ENCODE data around the gene OR13C9.
A peak's percentile ranks its signal among the peaks of the same experiment; 100 is the strongest.
"Not testable (repeated sequence)": the region's sequence is repeated elsewhere in the genome, so short reads cannot be mapped to it uniquely, and the experiment has no call there.

Gene OR13C9

GRCh38 chr9:104608336-104608735 lies 9.7 kb downstream of the OR13C9 start:
- no peaks in the 10 kb centered on the region for H3K4me1 ChIP-seq (ENCODE audit: insufficient read depth, low read length, poor library complexity, severe bottlenecking)
- H4K20me1 ChIP-seq (ENCODE audit: insufficient read depth, low read length, poor library complexity, severe bottlenecking): no peaks in the 10 kb centered on the region
- H3K9ac ChIP-seq (ENCODE audit: low read depth, low read length, poor library complexity, severe bottlenecking): no peak overlapping the region
- H3K36me3 ChIP-seq (ENCODE audit: insufficient read depth, low read length): no peaks in the 10 kb centered on the region
- no peaks in the 10 kb centered on the region for H3F3A ChIP-seq (ENCODE audit: low read depth)
- TF ChIP-seq EZH2phosphoT487 (IDR thresholded peaks at IDR 0.05; ENCODE audit: borderline replicate concordance) (no peak), CTCF (conservative IDR thresholded peaks at IDR 0.05; ENCODE audit: low read length) (peak; percentile 55)
- no peaks in the 10 kb centered on the region for H3K27me3 ChIP-seq (ENCODE audit: insufficient read depth, low read length, poor library complexity, severe bottlenecking)
- no peaks in the 10 kb centered on the region for H3K79me2 ChIP-seq (ENCODE audit: insufficient read depth, low read length)
- H3K9me2 ChIP-seq (replicated peaks; ENCODE audit: low read depth, low read length): no peaks in the 10 kb centered on the region
- no peak overlapping the region for H3K4me3 ChIP-seq (ENCODE audit: low read length, poor library complexity, severe bottlenecking)
- no peaks in the 10 kb centered on the region for H3K9me3 ChIP-seq (ENCODE audit: insufficient read depth, low read depth, low read length)
- no peak overlapping the region for H2AFZ ChIP-seq (ENCODE audit: low read length)
- H3K4me2 ChIP-seq (ENCODE audit: low read depth, low read length, poor library complexity, severe bottlenecking): no peak overlapping the region

- Histone ChIP-seq H3K4me2 (ENCODE audit: low read depth, low read length, poor library complexity, severe bottlenecking) (no peak overlapping the region), H4K20me1 (ENCODE audit: insufficient read depth, low read length, poor library complexity, severe bottlenecking) (no peaks in the 10 kb centered on the region)
These were observed 11.9 kb downstream of the OR13C9 start for GRCh38 chr9:104606152-104606551.

GRCh38 chr9:104605527-104605926 lies 12.5 kb downstream of the OR13C9 start, which contains the start of gene OR13C2:
Gene OR13C2 (minus strand): TSS chr9:104605627. CDS start chr9:104605627, 0 bp downstream.
- H3K79me2 ChIP-seq (ENCODE audit: insufficient read depth, low read length); H3K9ac ChIP-seq (ENCODE audit: low read depth, low read length, poor library complexity, severe bottlenecking); H2AFZ ChIP-seq (ENCODE audit: low read length); H3K27me3 ChIP-seq (ENCODE audit: insufficient read depth, low read length, poor library complexity, severe bottlenecking); H3K4me3 ChIP-seq (ENCODE audit: low read length, poor library complexity, severe bottlenecking); H3K4me1 ChIP-seq (ENCODE audit: insufficient read depth, low read length, poor library complexity, severe bottlenecking); H3K9me2 ChIP-seq (replicated peaks; ENCODE audit: low read depth, low read length); H3F3A ChIP-seq (ENCODE audit: low read depth); H4K20me1 ChIP-seq (ENCODE audit: insufficient read depth, low read length, poor library complexity, severe bottlenecking); H3K36me3 ChIP-seq (ENCODE audit: insufficient read depth, low read length); H3K4me2 ChIP-seq (ENCODE audit: low read depth, low read length, poor library complexity, severe bottlenecking); H3K9me3 ChIP-seq (ENCODE audit: insufficient read depth, low read depth, low read length): not testable (repeated sequence)

More at GRCh38 chr9:104606152-104606551, 11.9 kb downstream of the OR13C9 start:
- H3K36me3 ChIP-seq (ENCODE audit: insufficient read depth, low read length): no peaks in the 10 kb centered on the region
- TF ChIP-seq EZH2phosphoT487 (IDR thresholded peaks at IDR 0.05; ENCODE audit: borderline replicate concordance) (no peak), CTCF (conservative IDR thresholded peaks at IDR 0.05; ENCODE audit: low read length) (no peak)
- H3K9me2 ChIP-seq (replicated peaks; ENCODE audit: low read depth, low read length): no peaks in the 10 kb centered on the region
- H3F3A ChIP-seq (ENCODE audit: low read depth): no peaks in the 10 kb centered on the region
- H3K4me1 ChIP-seq (ENCODE audit: insufficient read depth, low read length, poor library complexity, severe bottlenecking): no peaks in the 10 kb centered on the region
- no peaks in the 10 kb centered on the region for H3K27me3 ChIP-seq (ENCODE audit: insufficient read depth, low read length, poor library complexity, severe bottlenecking)
- no peak overlapping the region for H3K9ac ChIP-seq (ENCODE audit: low read depth, low read length, poor library complexity, severe bottlenecking)
- no peaks in the 10 kb centered on the region for H3K79me2 ChIP-seq (ENCODE audit: insufficient read depth, low read length)
- H3K9me3 ChIP-seq (ENCODE audit: insufficient read depth, low read depth, low read length): no peaks in the 10 kb centered on the region
- no peak overlapping the region for H2AFZ ChIP-seq (ENCODE audit: low read length)
- no peak overlapping the region for H3K4me3 ChIP-seq (ENCODE audit: low read length, poor library complexity, severe bottlenecking)

GRCh38 chr9:104604801-104605200 lies 13.2 kb downstream of the OR13C9 start:
- H3K4me3 ChIP-seq (ENCODE audit: low read length, poor library complexity, severe bottlenecking): no peak overlapping the region
- H3K79me2 ChIP-seq (ENCODE audit: insufficient read depth, low read length): no peaks in the 10 kb centered on the region
- no peak overlapping the region for H2AFZ ChIP-seq (ENCODE audit: low read length)
- H3K9me3 ChIP-seq (ENCODE audit: insufficient read depth, low read depth, low read length): no peaks in the 10 kb centered on the region
- no peaks in the 10 kb centered on the region for H3K9me2 ChIP-seq (replicated peaks; ENCODE audit: low read depth, low read length)
- no peaks in the 10 kb centered on the region for H3F3A ChIP-seq (ENCODE audit: low read depth)
- no peaks in the 10 kb centered on the region for H3K27me3 ChIP-seq (ENCODE audit: insufficient read depth, low read length, poor library complexity, severe bottlenecking)
- no peak overlapping the region for H3K4me2 ChIP-seq (ENCODE audit: low read depth, low read length, poor library complexity, severe bottlenecking)
- H3K4me1 ChIP-seq (ENCODE audit: insufficient read depth, low read length, poor library complexity, severe bottlenecking): no peaks in the 10 kb centered on the region
- TF ChIP-seq CTCF (conservative IDR thresholded peaks at IDR 0.05; ENCODE audit: low read length): no peak
- TF ChIP-seq EZH2phosphoT487 (IDR thresholded peaks at IDR 0.05; ENCODE audit: borderline replicate concordance): no peak
- no peak overlapping the region for H3K9ac ChIP-seq (ENCODE audit: low read depth, low read length, poor library complexity, severe bottlenecking)
- H3K36me3 ChIP-seq (ENCODE audit: insufficient read depth, low read length): no peaks in the 10 kb centered on the region
- H4K20me1 ChIP-seq (ENCODE audit: insufficient read depth, low read length, poor library complexity, severe bottlenecking): no peaks in the 10 kb centered on the region

GRCh38 chr9:104599313-104599712 lies 18.7 kb downstream of the OR13C9 start, which contains the start of gene OR13C5:
Gene OR13C5 (minus strand): TSS chr9:104599413. CDS start chr9:104599413, 0 bp downstream.
- H2AFZ ChIP-seq (ENCODE audit: low read length); H3K4me2 ChIP-seq (ENCODE audit: low read depth, low read length, poor library complexity, severe bottlenecking); H3K9me3 ChIP-seq (ENCODE audit: insufficient read depth, low read depth, low read length); H3K9ac ChIP-seq (ENCODE audit: low read depth, low read length, poor library complexity, severe bottlenecking); H3K79me2 ChIP-seq (ENCODE audit: insufficient read depth, low read length); H3F3A ChIP-seq (ENCODE audit: low read depth); H3K4me1 ChIP-seq (ENCODE audit: insufficient read depth, low read length, poor library complexity, severe bottlenecking); H3K36me3 ChIP-seq (ENCODE audit: insufficient read depth, low read length); H3K9me2 ChIP-seq (replicated peaks; ENCODE audit: low read depth, low read length); H4K20me1 ChIP-seq (ENCODE audit: insufficient read depth, low read length, poor library complexity, severe bottlenecking); H3K4me3 ChIP-seq (ENCODE audit: low read length, poor library complexity, severe bottlenecking); H3K27me3 ChIP-seq (ENCODE audit: insufficient read depth, low read length, poor library complexity, severe bottlenecking): not testable (repeated sequence)

Measured in Loucy (cell line).